Measurements from ENCODE around the gene ETS2.

GRCh38 chr21:38796424-38796823, 9.3 kb upstream of the ETS2 start:
- TF ChIP-seq ZNF274 (IDR thresholded peaks at IDR 0.05; ENCODE audit: low read depth, low read length) (no peak), SUZ12 (IDR thresholded peaks at IDR 0.05; ENCODE audit: extremely low read depth, insufficient read depth, insufficient read length) (no peak)

Measured in NT2/D1 (cell line).